Right kidney (tissue), 1 donor: ENCODE data around the gene TMEM126B.

ENCODE experiments used
- DNase-seq: peaks from one replicate; pipeline ENCODE4 v3.0.0-alpha.2; 2016

TMEM126B gene

DNA sequence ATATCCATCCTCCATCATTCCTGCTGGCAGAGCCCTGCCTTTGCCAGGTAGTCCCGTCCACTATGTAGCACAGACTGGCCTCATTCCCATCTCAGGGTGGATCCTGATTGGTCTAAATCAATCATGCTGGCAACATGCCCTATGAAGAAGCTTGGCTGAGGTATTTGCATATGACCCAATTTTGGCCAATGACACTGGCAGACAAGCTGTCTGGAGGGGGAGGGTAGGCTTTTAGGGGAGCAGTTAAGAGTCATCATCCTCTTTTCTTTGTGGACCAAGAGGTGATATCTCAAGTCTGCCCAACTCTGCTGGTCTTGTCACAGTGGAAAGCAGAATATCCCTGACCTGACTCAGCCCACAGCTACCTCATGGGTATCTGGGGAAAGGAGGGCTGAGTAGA lies 52.5 kb downstream of the TMEM126B start:
- no peak for DNase-seq

- DNase-seq: peak; percentile 77
Measured at GRCh38 chr11:85682330-85683305, 54.2 kb downstream of the TMEM126B start.

GRCh38 chr11:85685125-85685819 lies 56.9 kb downstream of the TMEM126B start:
- DNase-seq: peak; percentile 72

DNA sequence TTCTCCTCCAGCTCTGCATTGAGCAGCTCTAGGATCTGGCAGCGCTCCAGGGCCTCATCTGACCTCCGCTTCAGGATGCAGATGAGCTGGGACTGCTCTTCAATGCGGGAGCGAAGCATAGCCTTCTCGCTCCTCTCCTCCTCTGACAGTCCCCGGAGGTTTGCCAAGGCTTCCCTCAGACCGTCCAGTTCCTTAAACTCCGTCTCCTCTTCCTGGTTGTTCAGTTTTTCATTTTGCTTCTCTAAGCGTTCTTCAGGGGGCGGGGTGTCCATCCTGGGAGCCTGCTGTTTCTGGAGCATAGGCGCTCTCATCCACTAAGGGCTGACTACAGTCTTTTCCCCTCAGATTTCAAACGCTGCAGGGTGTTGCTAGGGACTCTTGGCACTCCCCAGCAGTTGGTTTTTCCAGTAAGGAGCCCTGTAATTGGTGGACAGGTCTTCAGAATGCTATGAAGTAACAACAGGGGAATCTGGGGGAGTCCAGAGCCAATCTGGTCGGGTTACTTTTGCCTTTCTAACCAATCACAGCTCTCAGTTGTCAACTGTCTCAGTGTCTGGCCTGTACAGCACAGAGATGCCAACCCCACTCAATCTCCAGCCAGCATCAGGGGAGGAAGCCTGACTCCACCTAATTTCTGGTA lies 57.5 kb downstream of the TMEM126B start, which contains the start of gene CCDC89:
TSS of gene CCDC89 (minus strand) at position 376 of the 640 bp plus-strand sequence. CDS start at position 311, 65 bp downstream.
- DNase-seq: peak; percentile 73
